Measurements from ENCODE around the gene ACY1. TPM values are rescaled to one million over a fixed set of nuclear protein-coding genes. Genes with fewer than 3 reads are reported as not detected.

ACY1 gene
- total RNA-seq, 2 donors from 2014 or later, result 31.1 to 40.2 TPM

DNA sequence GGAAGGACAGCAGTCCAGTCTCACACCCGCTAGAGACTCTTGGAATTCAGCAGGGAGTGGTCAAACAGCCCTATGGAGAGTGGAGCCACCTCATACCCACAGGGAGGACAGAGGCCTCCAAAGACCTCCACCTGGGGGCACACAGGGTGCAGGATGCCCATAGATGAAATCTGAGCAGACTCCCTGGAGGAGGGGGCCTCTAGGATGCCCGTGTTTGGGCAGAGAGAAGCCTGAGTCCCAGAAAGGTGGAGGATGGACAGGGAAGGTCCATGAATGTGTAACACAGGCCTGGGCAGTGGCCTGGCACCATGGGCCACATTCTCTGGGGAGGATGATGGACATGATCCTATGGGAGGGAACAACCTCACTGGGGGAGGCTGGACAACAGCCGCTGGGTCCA lies 51.3 kb downstream of the ACY1 start:
- no peaks in the 10 kb centered on the region for H3K9me3 ChIP-seq
- TF ChIP-seq, protein P1, sequence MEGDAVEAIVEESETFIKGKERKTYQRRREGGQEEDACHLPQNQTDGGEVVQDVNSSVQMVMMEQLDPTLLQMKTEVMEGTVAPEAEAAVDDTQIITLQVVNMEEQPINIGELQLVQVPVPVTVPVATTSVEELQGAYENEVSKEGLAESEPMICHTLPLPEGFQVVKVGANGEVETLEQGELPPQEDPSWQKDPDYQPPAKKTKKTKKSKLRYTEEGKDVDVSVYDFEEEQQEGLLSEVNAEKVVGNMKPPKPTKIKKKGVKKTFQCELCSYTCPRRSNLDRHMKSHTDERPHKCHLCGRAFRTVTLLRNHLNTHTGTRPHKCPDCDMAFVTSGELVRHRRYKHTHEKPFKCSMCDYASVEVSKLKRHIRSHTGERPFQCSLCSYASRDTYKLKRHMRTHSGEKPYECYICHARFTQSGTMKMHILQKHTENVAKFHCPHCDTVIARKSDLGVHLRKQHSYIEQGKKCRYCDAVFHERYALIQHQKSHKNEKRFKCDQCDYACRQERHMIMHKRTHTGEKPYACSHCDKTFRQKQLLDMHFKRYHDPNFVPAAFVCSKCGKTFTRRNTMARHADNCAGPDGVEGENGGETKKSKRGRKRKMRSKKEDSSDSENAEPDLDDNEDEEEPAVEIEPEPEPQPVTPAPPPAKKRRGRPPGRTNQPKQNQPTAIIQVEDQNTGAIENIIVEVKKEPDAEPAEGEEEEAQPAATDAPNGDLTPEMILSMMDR (IDR thresholded peaks at IDR 0.05), result no peak
- no peak for TF ChIP-seq POLR2A (IDR thresholded peaks at IDR 0.05)
- H3K4me3 ChIP-seq, result no peak overlapping the region
- no peak overlapping the region for H3K27ac ChIP-seq
- H3K4me1 ChIP-seq, result peaks cover 4% of the 10 kb centered on the region
- WGBS, 2 donors, result 81 to 83% methylated on average over 2 to 3 of the region's 3 CpGs
- no peaks in the 10 kb centered on the region for H3K36me3 ChIP-seq (replicated peaks in 1 of 2; ENCODE audit: insufficient read depth in 1 of 2, low read depth in 2 of 2)
- H3K27me3 ChIP-seq, result no peaks in the 10 kb centered on the region
- intact Hi-C loops (cut with DNase I), result no loop called here
- ATAC-seq (no peak), DNase-seq (no peak)

- no peak for DNase-seq
- WGBS, 2 donors, result 75 to 78% methylated on average over 4 to 5 of the region's 5 CpGs
- Histone ChIP-seq H3K27me3 (no peaks in the 10 kb centered on the region), H3K27ac (no peak overlapping the region), H3K4me3 (no peak overlapping the region), H3K36me3 (replicated peaks in 1 of 2; ENCODE audit: insufficient read depth in 1 of 2, low read depth in 2 of 2) (no peaks in the 10 kb centered on the region), H3K9me3 (no peaks in the 10 kb centered on the region), H3K4me1 (peaks cover 5% of the 10 kb centered on the region)
- ATAC-seq, result no peak
- TF ChIP-seq POLR2A (IDR thresholded peaks at IDR 0.05), result no peak
- TF ChIP-seq, protein P1 (IDR thresholded peaks at IDR 0.05), result no peak
- intact Hi-C loops (cut with DNase I), result no loop called here
Measured at GRCh38 chr3:52036222-52036694, 52.9 kb downstream of the ACY1 start.

GRCh38 chr3:52036829-52037228 lies 53.5 kb downstream of the ACY1 start:
- intact Hi-C loops (cut with DNase I), result no loop called here
- H3K4me3 ChIP-seq, result no peak overlapping the region

DNA sequence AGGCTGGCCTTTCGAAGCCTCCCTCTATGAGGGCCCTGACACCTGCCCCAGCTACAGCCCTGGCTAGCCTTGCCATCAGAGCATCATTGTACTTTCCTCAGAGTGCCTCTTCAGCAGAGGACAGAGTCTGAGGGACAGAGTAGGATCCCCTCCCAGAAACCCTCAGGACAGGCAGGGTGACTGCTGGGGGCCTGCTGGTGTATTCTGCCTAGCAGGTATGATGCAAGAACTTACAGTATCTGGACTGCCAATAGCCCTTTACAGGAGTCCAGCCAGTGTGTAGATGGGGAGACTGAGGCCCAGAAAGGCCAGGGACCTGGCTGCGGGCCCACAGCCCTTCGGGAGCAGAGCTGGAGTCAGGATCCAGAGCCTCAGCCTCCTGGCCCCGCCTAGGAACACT lies 54.0 kb downstream of the ACY1 start:
- Histone ChIP-seq H3K9me3 (no peaks in the 10 kb centered on the region), H3K36me3 (replicated peaks in 1 of 2; ENCODE audit: insufficient read depth in 1 of 2, low read depth in 2 of 2) (no peaks in the 10 kb centered on the region), H3K27ac (no peak overlapping the region), H3K27me3 (no peaks in the 10 kb centered on the region), H3K4me3 (no peak overlapping the region), H3K4me1 (peaks cover 5% of the 10 kb centered on the region)
- intact Hi-C loops (cut with DNase I), result no loop called here
- no peak for DNase-seq
- ATAC-seq, result no peak
- TF ChIP-seq, protein P1 (IDR thresholded peaks at IDR 0.05), result no peak
- no peak for TF ChIP-seq POLR2A (IDR thresholded peaks at IDR 0.05)
- WGBS, 2 donors, result 97 to 100% methylated on average over 1 to 4 of the region's 4 CpGs

More at GRCh38 chr3:52036829-52037228, 53.5 kb downstream of the ACY1 start:
- peaks cover 5% of the 10 kb centered on the region for H3K4me1 ChIP-seq
- 26 to 42% methylated on average over 1 to 5 of the region's 5 CpGs for WGBS, 2 donors
- H3K27me3 ChIP-seq, result no peaks in the 10 kb centered on the region
- H3K27ac ChIP-seq, result no peak overlapping the region
- DNase-seq (no peak), ATAC-seq (no peak)
- H3K36me3 ChIP-seq (replicated peaks in 1 of 2; ENCODE audit: insufficient read depth in 1 of 2, low read depth in 2 of 2), result no peaks in the 10 kb centered on the region
- no peak for TF ChIP-seq POLR2A (IDR thresholded peaks at IDR 0.05)
- TF ChIP-seq, protein P1 (IDR thresholded peaks at IDR 0.05), result no peak
- H3K9me3 ChIP-seq, result no peaks in the 10 kb centered on the region

- Histone ChIP-seq H3K4me3 (no peak overlapping the region), H3K27ac (no peak overlapping the region), H3K9me3 (no peaks in the 10 kb centered on the region), H3K4me1 (peaks cover 5% of the 10 kb centered on the region), H3K27me3 (no peaks in the 10 kb centered on the region), H3K36me3 (replicated peaks in 1 of 2; ENCODE audit: insufficient read depth in 1 of 2, low read depth in 2 of 2) (no peaks in the 10 kb centered on the region)
- 84 to 100% methylated on average over 1 to 6 of the region's 6 CpGs for WGBS, 2 donors
- no peak for ATAC-seq
- intact Hi-C loops (cut with DNase I), result no loop called here
- TF ChIP-seq, protein P1 (IDR thresholded peaks at IDR 0.05), result no peak
- TF ChIP-seq POLR2A (IDR thresholded peaks at IDR 0.05), result no peak
- DNase-seq, result no peak
Measured at GRCh38 chr3:52038227-52038626, 54.9 kb downstream of the ACY1 start.

All from body of pancreas (tissue), 4 donors.